Heart left ventricle (tissue), 13 donors: Measurements from ENCODE around the gene AKAP6.

Source experiments
- POLR2A ChIP-seq, 2 donors: fragments of 450-650 bp; IDR thresholded peaks; one replicate each; pipeline ENCODE4 v1.6.1; 2017; ENCODE audit warnings: antibody characterized with exemption in 2 of 2, mild to moderate bottlenecking in 2 of 2, moderate library complexity in 2 of 2
- TF ChIP-seq, protein P1 (sequence below), 12 donors: fragments of 200-600 bp; sonication (generic) in 4 of 12; IDR thresholded peaks; one replicate each; pipeline versions ENCODE4 v1.5.0 to v1.8.0; 2018 to 2022; ENCODE audit warnings: antibody characterized with exemption in 12 of 12, mild to moderate bottlenecking in 5 of 12
- donor health status: ischemic (EF 13 %, LVEDD 7.1; RV severe dilation, severe dysfunction).
- donor health status: DM: no; HTN: yes; CAD: no.
- donor health status: DM: no; HTN: no; CAD: no.
- donor health status: ischemic (EF 25% LVEDD 6.9; RV normal size, moderate dysfunction).
- donor health status: ischemic (EF 25% LVEDD 5.7; RV mildly dilated, moderate dysfunction).
- donor health status: ischemic (EF 35%, LVEDD 5.7; RV mildly dilated, moderate dysfunction).
- donor health status: nonischemic (EF 11% LVEDD 7.7; RV severe dilation, severe dysfunction).
- donor health status: DM: yes; HTN: yes; CAD: no.
- donor health status: PGD.
- donor health status: ischemic (EF 29% LVEDD 5.4; RV normal size, mild dysfunction).
- donor health status: nonischemic (EF 23%, LVEDD 6.1; RV moderate dilation, normal function).

DNA sequence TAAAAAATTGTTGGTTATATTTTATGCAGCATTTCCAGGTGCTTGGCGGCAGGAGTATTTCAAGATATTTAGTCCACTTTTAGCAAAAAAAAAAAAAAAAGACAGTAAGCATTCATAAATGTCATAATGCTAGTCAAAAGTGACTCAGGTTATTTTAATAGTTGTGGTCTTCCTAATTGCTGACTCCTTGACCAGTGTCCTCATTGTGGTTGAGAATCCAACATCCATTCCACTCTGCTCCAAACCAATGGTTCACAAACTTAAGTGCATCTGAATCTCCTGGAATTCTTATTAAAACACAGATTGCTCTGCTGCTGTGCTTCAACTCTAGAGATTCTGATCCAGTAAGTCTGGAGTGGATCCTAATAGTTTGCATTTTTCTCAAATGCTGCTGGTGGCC is 71.4 kb downstream of the AKAP6 start:
- TF ChIP-seq, protein P1, sequence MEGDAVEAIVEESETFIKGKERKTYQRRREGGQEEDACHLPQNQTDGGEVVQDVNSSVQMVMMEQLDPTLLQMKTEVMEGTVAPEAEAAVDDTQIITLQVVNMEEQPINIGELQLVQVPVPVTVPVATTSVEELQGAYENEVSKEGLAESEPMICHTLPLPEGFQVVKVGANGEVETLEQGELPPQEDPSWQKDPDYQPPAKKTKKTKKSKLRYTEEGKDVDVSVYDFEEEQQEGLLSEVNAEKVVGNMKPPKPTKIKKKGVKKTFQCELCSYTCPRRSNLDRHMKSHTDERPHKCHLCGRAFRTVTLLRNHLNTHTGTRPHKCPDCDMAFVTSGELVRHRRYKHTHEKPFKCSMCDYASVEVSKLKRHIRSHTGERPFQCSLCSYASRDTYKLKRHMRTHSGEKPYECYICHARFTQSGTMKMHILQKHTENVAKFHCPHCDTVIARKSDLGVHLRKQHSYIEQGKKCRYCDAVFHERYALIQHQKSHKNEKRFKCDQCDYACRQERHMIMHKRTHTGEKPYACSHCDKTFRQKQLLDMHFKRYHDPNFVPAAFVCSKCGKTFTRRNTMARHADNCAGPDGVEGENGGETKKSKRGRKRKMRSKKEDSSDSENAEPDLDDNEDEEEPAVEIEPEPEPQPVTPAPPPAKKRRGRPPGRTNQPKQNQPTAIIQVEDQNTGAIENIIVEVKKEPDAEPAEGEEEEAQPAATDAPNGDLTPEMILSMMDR (IDR thresholded peaks at IDR 0.05): no peak
- no peak for TF ChIP-seq POLR2A (IDR thresholded peaks at IDR 0.05)
